HG03060 (cell line): Measurements from ENCODE around the gene TSEN34.
"Not testable (repeated sequence)": the region's sequence is repeated elsewhere in the genome, so short reads cannot be mapped to it uniquely, and the experiment has no call there.

Experiments
- ATAC-seq: cut with Tn5 transposase; IDR thresholded peaks from one replicate; pipeline ENCODE4 v1.9.1; 2021; ENCODE audit warnings: low read depth, moderate number of reproducible peaks; ENCODE audit not compliant: unreplicated experiment

Gene TSEN34

DNA sequence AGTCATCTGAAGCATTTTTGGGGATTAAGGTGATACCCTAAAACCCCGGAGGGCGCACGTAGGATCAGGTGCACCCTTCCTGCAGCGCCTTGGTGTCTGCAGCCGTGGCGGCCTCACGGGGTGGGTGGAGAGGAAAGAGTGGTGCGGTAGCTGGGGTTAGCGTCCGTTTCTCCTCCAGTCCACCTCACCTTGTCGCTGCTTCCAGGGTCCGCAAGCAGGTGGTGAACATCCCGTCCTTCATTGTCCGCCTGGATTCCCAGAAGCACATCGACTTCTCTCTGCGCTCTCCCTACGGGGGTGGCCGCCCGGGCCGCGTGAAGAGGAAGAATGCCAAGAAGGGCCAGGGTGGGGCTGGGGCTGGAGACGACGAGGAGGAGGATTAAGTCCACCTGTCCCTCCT, 16.1 kb downstream of the TSEN34 start:
- ATAC-seq: not testable (repeated sequence)

GRCh38 chr19:54207676-54207982, 16.5 kb downstream of the TSEN34 start:
- no peak for ATAC-seq

- ATAC-seq: no peak
These were observed 17.1 kb downstream of the TSEN34 start for GRCh38 chr19:54207983-54208783.

DNA sequence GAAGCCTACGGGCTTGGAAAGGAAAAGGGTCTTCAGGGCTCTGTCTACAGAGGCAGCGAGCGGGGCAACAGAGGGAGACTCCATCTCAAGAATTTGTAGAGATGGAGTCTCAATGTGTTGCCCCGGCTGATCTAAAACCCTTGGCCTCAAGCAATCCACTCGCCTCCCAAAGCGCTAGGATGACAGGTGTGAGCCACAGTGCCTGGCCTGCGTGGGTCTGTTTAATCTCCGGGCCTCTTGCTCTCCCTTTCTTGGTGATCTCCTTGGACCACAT, 17.6 kb downstream of the TSEN34 start:
- ATAC-seq: no peak

- ATAC-seq: no peak
These were observed 18.1 kb downstream of the TSEN34 start for GRCh38 chr19:54209058-54209810.

GRCh38 chr19:54209811-54210494, 18.8 kb downstream of the TSEN34 start:
- no peak for ATAC-seq

- ATAC-seq: no peak
These were observed 20.1 kb downstream of the TSEN34 start for GRCh38 chr19:54211235-54211634.

GRCh38 chr19:54214217-54214616, 23.1 kb downstream of the TSEN34 start:
- not testable (repeated sequence) for ATAC-seq

DNA sequence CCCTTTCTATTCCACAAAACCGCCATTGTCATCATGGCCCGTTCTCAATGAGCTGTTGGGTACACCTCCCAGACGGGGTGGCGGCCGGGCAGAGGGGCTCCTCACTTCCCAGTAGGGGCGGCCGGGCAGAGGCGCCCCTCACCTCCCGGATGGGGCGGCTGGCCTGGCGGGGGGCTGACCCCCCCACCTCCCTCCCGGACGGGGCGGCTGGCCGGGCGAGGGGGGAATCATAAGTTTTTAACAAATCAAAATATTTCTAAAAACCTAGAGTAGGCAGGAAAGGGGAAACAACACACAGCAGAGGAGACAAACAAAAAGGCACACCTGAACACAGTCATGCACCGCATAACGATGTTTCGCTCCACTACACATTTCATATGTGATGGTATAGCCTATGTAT, 23.6 kb downstream of the TSEN34 start:
- not testable (repeated sequence) for ATAC-seq

- ATAC-seq: no peak
These were observed 25.8 kb downstream of the TSEN34 start for GRCh38 chr19:54216869-54217268.

DNA sequence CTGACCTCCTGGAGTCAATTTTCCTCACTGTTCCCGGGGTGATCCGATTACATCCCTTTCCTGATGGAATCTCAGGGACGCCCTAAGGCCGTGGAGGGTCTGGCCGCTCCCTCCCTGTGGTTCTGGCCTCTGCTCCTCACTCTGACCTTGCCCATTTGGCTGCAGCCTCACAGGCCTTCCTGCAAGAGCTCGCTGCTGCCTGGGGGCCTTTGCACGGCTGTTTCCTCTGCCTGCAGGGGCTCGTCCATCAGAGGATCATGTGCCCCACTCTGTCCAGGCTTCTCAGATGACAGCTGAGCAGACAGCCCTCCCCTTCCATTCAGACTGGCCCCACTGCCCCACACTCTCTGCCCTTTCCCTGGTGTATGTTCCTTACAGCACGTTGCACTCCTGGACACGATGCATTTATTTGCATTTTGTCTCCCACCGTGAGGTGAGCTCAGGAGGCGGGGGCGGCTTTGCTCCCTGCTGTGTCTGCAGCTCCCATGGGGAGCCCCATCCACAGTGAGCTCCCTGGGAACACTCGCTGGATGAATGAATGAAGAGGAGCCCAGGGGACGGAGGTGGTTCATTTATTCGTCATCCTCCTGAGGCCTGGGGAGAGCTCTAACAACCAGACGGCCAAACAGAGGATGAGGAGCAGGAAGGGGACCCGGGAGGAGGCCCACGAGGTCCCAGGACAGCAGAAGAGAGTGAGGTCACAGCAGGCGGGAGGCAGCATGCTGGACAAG, 26.6 kb downstream of the TSEN34 start:
- ATAC-seq: not testable (repeated sequence)

DNA sequence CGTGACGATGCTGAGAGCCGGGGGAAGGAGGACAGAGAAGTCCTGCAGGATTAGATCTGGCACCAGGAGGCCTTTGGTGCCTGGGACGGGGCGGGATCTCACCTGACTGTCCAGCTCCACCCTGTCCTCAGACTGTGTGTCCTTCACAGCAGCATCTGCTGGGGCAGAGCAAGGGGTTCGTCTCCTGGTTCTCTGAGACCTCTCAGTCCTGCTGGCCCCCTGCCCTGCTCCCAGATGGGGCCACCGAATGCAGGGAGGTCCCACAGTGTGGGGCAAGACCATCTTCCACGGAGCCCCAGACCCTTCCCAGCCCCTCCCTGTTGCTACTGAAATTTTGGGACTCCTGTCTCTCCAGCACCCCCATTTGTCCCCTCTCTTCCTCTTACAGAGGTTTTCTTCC, 27.2 kb downstream of the TSEN34 start:
- ATAC-seq: no peak

- no peak for ATAC-seq
These were observed 28.0 kb downstream of the TSEN34 start for GRCh38 chr19:54218960-54219661.

DNA sequence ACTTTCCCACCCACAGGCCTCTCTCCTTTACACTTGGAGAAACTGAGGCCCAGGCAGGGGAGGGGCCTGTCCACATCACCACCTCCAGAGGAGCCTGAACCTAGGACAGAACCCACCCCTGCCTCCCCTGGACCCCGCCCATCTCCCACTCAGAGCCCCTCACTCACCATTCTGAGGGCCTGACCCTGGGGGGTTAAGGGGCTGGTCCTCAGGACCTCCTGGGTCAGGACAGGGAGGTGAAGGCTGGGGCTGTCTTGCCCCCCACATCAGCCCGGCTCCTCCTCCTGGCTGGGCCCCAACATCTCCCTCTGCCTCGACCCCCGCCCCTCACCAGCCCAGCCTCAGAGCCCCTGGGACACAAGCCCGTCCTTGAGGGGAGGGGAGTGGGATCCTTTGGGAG, 28.6 kb downstream of the TSEN34 start:
- not testable (repeated sequence) for ATAC-seq

GRCh38 chr19:54221947-54222346, 30.8 kb downstream of the TSEN34 start:
- ATAC-seq: not testable (repeated sequence)

DNA sequence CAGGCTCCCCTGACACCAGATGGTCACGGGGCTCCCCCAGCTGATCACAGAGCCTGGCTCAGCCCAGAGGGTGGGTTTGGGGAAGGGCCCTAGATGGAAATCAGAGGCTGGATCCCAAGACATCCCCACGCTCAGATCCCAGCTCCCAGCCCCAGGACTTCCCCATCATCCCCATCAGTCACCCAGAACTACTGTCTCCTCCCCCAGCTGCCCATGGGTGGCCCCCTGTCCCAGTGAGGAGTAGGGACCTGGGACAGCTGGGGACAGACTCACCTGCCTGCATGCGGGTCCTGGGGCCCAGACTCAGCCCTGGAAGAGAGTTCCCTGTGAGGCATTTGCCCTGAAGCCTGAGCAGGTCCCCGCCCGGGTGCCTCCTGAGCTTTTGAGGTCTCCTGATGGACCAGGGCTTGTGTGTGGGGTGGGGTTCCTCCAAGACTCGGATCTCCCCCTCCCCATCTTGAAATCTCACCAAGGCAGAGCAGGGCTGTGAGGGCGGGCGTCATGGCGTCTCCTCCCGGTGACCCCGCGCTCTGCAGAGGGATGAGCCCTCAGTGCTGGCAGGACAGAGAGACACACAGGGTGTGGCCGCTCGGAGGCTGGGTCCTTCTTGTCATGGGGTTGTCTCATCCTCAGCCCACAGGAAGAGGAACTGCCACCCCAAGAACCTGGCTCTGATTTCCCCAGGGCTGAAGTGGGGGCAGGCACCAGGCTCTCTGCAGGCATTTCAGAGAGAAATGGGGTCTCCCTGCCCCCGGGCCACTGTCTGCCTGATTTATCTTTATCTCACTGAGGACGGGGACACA, 31.6 kb downstream of the TSEN34 start, which contains the start of gene LILRB3:
LILRB3 (minus strand) TSS at position 534 of the 803 bp plus-strand sequence; CDS start at position 503, 31 bp downstream.
- not testable (repeated sequence) for ATAC-seq

DNA sequence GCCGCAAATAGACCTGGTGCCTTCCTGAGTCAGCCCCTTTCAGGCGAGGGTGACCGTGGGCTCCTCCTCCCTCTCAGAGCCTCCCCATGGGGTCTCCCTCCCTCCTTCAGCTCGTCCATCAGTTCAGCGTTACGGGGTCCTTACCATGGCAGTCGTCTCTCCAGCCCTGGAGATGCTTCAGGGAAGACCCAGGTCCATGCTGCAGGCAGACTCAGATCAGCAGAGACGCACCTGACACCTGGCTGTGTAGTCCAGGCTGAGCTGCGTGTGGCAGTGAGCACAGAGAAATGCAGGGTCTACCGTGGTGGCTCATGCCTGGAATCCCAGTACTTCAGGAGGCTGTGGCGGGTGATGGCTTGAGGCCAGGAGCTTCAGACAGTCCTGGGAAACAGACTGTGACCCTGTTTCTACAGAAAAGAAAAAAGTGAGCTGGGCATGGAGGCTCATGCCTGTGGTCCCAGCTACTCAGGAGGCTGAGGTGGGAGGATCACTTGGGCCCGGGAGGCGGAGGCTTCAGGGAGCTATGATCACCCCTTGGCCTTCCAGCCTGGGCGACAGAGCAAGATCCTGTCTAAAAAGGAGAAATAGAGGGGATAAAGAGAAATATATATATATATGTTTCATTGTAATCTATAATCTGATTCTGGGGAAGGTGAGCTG, 32.3 kb downstream of the TSEN34 start:
- not testable (repeated sequence) for ATAC-seq

DNA sequence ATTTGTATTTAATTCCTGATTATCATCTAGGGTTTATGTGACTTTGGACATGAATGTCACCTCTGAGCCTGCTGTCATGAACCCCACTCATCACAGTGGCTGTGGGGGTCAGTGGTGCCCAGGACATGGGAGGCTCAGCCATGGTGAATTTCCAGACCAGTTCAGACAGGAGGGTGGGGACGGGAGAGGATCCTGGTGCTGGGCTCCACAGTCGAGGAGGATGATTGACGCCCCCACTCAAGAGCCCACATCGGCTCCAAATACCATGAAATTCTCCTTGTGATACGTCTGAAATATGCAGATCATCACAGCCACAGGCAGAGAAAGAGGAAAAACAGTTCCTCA, 32.8 kb downstream of the TSEN34 start:
- not testable (repeated sequence) for ATAC-seq

GRCh38 chr19:54224619-54225018, 33.5 kb downstream of the TSEN34 start:
- ATAC-seq: not testable (repeated sequence)
